ENCODE measurements around the gene NFATC4.

NFATC4 gene

DNA sequence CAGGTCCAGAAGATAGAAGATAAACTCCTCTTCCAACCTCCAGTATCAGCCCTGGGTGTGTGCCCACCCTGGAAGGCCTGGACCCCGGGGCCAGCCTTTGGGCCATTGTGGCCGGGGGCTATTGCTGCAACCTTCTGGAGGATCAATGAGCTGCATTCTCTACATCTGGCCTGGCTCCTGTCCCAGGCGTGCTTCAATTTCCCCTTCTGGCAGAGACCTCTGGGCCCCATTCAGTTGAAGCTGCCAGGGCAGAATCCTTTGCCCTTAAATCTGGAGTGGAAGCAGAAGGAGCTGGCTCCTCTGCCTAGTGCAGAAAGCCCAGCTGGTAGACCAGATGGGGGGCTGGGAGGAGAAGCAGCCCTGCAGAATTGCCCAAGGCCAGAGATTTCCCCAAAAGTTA, 40.8 kb downstream of the NFATC4 start:
- no peak for DNase-seq (ENCODE audit: low read depth in 2 of 2)

DNA sequence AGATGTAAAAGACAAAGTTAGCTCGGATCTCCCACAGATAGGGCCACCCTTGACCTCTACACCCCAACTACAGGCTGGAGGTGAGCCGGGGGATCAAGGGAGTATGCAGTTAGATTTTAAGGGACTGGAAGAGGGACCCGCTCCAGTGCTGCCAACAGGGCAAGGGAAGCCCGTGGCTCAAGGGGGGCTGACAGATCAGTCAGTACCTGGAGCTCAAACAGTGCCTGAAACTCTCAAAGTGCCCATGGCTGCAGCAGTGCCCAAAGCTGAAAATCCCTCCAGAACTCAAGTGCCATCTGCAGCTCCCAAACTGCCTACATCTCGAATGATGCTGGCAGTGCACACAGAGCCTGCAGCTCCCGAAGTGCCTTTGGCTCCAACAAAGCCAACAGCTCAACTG, 41.2 kb downstream of the NFATC4 start:
- no peak for DNase-seq (ENCODE audit: low read depth in 2 of 2)

DNA sequence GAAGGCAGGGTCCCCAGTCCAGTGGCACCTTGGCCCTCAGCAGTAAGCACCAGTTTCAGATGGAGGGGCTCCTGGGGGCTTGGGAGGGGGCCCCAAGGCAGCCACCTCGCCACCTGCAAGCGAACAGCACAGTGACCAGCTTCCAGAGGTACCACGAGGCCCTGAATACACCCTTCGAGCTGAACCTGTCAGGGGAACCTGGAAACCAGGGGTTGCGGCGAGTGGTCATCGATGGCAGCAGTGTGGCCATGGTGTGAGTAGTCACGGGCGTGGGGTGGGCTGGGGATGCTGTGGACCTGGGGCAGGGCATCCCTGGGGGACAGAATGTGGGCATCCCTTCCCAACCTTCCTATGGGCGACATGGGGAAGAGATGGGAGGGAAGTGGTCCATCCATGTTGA, 42.0 kb downstream of the NFATC4 start:
- no peak for DNase-seq (ENCODE audit: low read depth in 2 of 2)

DNA sequence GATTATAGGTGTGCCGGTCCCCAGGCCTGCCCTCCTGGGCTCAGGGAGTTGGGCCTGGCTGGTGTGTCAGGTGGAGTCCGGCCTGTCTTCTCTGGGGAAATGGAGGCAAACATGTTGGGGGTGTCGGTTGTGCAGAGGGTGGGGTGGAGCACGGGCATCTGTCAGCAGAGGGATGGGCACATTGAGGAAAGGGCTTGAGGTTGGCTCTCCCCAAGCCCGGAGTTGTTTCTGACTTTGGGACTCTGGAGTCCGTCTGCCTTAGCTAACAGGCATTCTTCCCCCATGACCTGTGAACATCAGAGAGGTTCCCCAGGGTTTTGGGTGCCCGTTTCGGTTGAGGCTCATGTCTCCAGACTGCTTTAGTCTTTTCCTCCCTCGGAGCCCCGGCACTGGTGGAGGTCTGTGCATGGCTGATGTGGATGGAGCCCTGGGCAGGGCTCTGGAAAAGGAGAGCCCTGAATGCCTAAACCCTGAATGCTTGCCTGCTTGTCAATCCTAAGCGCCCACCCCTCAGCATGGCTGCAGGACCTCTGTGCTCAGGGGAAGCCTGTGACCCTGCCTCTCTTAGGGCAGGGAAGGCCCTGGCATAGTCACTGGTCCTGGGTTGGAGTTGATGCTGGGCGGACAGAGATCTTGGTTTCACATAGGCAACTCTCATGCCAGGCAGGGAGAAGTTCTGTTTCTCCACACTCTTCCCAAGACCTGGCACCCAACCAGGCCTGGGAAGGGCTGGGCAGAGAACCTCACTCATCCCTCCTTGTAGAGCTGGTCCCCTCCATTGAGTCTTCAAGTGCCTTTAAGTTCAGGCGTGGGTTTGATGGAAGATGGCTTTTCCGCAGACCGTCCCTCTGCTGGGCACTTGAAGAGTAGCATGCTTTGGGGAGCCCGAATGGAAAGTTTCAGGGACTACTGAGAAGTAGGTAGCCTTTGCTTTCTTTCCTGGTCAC, 43.7 kb downstream of the NFATC4 start:
- no peak for DNase-seq (ENCODE audit: low read depth in 2 of 2)

DNA sequence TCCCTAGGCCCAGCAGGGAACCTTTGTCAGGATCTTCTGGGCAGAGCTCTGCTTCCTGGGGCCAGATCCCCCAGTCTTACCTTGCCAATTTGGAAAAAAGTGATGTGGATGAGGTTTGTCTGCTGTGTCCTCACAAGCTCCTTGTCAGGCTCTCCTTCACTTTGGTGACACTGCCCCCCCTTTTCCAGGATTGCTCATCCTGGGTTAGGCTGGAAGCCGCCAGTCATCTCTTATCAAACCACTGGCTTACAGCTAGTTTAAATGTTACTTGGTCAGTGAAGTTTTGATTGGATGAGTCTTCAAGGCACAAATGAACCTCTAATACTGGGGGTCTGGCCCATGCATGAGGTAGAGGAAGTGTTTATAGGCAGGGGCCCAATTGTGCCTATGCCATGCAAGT, 46.1 kb downstream of the NFATC4 start:
- DNase-seq (ENCODE audit: low read depth in 2 of 2) = no peak

DNA sequence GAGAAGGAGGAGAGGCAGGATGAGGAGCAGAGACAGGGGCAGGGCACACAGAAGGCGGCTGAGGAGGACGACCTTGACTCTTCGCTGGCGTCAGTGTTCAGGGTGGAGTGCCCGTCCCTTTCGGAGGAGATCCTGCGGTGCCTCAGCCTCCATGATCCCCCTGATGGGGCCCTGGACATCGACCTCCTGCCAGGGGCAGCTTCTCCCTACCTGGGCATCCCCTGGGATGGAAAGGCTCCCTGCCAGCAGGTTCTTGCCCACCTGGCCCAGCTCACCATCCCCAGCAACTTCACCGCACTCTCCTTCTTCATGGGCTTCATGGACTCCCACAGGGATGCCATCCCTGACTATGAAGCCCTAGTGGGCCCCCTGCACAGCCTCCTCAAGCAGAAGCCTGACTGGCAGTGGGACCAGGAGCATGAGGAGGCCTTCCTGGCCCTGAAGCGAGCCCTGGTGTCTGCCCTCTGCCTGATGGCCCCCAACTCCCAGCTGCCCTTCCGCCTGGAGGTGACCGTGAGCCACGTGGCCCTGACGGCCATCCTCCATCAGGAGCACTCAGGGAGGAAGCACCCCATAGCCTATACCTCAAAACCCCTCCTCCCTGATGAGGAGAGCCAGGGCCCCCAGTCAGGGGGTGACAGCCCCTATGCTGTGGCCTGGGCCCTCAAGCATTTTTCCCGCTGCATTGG, 46.9 kb downstream of the NFATC4 start:
- DNase-seq (ENCODE audit: low read depth in 2 of 2) = no peak

DNA sequence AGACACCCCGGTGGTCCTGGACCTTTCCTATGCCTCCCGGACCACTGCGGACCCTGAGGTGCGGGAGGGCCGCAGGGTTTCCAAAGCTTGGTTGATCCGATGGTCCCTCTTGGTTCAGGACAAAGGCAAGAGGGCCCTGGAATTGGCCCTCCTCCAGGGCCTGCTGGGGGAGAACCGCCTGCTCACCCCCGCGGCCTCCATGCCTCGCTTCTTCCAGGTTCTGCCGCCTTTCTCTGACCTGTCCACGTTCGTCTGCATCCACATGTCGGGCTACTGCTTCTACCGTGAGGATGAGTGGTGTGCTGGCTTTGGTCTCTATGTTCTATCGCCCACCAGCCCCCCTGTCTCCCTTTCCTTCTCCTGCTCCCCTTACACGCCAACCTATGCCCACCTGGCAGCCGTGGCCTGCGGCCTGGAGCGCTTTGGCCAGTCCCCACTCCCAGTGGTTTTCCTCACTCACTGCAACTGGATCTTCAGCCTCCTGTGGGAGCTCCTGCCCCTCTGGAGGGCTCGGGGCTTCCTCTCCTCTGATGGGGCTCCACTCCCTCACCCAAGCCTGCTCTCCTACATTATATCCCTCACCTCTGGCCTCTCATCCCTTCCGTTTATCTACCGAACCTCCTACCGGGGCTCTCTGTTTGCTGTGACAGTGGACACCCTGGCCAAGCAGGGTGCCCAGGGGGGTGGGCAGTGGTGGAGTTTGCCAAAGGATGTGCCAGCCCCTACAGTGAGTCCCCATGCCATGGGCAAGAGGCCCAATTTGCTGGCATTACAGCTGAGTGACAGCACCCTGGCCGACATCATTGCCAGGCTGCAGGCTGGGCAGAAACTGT, 47.7 kb downstream of the NFATC4 start:
- no peak for DNase-seq (ENCODE audit: low read depth in 2 of 2)

DNA sequence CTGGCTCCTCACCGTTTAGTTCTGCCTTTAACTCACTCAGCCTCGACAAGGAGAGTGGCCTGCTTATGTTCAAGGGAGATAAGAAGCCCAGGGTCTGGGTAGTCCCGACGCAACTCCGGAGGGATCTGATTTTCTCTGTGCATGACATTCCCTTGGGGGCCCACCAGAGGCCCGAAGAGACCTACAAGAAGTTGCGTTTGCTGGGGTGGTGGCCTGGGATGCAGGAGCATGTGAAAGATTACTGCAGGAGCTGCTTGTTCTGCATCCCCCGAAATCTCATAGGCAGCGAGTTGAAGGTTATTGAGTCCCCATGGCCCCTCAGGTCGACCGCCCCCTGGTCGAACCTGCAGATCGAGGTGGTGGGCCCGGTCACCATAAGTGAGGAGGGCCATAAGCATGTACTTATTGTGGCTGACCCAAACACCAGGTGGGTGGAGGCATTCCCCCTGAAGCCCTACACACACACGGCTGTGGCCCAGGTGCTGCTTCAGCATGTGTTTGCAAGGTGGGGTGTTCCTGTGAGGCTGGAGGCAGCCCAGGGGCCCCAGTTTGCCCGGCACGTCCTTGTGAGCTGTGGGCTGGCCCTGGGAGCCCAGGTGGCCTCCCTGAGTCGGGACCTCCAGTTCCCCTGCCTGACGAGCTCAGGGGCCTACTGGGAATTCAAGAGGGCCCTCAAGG, 48.4 kb downstream of the NFATC4 start:
- DNase-seq (ENCODE audit: low read depth in 2 of 2) = no peak

DNA sequence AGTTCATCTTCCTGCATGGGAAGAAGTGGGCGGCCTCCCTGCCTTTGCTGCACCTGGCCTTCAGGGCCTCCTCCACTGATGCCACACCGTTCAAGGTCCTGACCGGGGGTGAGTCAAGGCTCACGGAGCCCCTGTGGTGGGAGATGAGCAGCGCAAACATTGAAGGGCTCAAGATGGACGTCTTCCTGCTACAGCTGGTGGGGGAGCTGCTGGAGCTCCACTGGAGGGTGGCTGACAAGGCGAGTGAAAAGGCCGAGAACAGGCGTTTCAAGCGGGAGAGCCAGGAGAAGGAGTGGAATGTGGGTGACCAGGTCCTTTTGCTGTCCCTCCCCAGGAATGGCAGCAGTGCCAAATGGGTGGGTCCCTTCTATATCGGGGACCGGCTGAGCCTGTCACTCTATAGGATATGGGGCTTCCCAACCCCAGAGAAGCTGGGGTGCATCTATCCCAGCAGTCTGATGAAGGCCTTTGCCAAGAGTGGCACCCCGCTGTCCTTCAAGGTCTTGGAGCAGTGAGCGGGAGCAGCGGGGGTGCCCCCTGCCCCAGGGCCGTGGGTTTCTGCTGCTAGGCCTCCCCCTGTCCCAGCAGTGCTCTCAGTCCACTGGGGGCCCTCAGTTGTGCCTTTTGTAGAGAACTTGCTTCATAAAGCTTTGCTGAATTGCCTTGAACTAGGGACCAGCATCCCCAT, 49.1 kb downstream of the NFATC4 start:
- no peak for DNase-seq (ENCODE audit: low read depth in 2 of 2)

DNA sequence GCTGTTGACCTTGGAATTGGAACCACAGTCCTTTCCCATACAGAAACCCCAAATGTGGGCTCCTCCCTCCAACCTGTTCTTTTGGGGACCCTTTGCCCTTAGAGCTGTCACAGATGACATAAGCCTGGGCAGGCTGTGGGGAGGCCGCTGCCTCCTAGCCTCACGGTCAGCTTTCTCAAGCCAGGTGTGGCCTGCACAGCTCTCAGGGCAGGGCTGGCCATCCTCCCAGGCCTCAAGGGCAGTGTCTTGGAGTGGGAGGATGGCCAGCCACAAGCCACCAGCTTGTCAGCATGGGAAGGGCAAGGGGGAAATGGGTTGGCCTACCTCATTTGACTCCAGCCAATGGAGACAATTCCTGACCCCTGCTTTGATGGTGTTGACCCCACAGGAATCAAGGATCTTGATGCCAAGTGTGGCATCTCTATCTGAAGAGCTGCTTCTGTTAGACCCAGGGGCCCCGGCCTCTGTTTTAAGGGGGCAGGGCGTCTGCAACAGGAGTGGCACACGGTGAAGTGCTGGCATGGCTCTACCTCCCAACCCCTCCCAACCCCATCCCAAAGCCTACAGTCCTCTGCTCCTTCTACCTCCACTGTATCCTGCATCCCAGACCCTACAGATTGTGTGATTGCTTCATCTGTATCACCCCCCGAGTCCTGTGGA, 50.0 kb downstream of the NFATC4 start:
- DNase-seq (ENCODE audit: low read depth in 2 of 2) = no peak

DNA sequence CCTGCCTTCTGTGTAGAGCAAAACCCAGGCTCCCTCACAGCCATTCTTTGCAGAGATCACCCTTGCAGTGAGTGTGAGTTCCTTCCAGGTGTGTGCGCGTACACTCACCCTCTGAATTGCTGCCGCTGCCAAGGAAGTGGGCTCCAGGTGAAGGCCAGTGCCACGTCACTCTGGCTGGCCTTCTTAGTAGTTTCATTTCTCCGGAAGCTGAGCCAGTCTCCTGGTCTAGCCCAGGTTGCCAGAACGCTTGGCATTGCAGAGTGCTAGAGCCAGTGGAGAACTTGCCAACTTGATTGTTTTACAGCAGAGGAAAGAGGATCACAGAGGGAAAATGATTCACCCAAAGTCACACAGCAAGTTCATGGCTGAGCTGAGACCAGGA, 50.5 kb downstream of the NFATC4 start:
- no peak for DNase-seq (ENCODE audit: low read depth in 2 of 2)

DNA sequence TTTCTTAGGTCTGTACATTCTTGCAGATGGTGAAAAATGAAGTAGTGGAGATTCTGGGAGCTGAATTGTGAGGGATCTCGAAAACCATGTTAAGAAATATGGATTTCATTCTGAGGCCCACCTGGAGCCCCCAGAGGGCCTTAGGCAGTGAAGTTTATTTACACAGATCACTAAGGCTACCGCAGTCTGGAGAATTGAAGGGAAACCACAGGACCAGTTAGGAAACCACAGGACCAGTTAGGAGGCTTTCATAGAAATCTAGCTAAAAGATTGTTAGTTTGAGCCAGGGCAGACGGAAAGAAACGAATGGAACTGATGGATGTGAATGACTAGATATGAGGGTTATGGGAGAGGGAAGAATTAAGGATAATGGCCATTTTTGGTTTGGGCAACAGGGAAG, 54.3 kb downstream of the NFATC4 start:
- DNase-seq (ENCODE audit: low read depth in 2 of 2) = no peak

DNA sequence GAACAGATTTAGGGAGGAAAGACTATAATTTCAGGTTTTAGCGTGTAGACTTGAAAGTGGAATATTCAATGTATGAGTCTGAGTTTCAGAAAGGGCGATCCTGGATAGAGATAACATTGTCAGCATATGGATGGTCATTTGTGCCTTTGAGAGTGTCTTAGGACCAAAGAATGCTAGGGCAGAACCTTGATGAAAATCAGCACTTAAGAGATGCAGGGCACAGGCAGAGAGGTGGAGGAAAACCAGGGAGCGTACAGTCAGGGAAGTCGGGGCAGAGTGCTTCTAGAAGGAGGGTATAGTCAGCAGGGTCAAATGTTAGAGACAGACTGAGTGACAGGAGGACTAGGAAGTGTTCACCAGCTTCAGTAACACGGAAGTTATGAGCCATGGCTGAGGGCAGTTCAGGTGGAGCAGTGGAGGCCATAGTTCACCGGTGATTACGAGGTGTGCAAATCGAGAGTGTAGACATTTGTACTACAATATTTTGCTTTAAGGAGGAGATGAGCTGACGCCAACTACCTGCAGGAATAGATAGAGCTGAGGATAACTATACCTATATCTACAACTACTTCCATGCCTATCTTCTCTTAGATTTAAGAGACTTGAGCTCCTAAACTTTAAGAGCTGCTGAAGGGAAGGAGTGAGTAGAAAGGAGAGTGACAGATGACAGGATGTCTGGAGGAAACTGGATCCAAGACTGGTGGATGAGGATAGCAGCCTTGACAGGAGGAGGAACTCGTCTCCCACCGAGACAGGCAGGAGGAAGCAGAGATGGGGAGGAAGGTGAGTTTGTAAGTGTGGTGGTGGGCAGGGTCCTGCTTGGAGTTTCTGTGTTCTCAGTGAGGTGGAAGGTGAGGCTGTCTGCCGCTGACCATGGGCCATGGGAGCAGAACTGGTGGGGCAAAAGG, 55.0 kb downstream of the NFATC4 start:
- no peak for DNase-seq (ENCODE audit: low read depth in 2 of 2)

DNA sequence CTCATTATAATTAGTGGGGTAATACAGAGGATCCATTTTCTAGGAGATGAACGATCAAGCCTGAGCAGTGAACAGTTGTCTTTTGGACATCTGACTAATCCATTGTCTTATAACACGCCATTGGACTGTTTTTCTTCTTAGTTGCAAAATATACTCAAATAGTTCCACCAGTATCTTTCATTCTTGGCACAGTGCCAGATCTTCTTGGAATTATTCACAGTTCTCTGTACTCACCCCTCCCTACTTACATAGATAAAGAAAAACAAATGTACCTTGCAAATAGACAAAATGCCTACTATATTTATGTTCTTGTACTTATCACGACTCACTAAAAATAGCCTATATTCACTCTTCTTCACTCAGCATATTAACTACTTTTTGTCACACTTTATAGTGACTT, 57.7 kb downstream of the NFATC4 start:
- DNase-seq (ENCODE audit: low read depth in 2 of 2) = no peak

DNA sequence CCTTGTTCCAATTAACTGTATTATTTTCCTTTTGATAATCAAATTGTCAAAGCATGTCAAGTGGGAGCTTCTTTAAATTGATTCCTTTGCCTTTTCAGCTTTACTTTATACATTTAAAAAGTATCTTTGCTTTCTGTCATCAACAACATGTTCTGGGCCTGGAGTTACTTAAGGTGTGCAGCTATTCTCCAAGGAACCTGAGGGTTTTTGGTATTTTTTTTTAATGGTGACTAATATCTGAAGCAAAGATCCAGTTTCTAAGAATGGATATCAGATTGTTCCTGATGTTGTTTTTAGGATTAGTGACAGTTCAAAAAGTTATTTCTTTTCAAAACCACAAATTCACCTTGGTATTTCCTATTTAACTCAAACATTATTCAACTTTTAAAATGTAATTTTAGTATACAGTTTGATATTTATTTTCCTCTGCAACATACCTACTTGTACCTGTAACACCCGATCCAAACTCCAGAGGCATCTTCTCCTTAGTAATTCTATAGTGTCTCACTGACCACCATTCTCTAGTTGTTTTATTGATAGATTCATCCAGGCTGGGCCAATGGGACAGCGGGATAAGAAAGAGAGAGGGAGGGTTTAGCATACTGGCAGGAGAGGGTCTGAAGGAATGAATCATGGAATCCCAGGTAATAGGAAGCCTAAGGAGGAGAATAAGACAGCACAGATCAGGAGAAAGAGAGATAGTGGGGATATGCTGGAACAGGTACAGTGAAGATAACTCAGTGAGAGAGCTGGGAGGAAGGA, 58.3 kb downstream of the NFATC4 start:
- no peak for DNase-seq (ENCODE audit: low read depth in 2 of 2)

DNA sequence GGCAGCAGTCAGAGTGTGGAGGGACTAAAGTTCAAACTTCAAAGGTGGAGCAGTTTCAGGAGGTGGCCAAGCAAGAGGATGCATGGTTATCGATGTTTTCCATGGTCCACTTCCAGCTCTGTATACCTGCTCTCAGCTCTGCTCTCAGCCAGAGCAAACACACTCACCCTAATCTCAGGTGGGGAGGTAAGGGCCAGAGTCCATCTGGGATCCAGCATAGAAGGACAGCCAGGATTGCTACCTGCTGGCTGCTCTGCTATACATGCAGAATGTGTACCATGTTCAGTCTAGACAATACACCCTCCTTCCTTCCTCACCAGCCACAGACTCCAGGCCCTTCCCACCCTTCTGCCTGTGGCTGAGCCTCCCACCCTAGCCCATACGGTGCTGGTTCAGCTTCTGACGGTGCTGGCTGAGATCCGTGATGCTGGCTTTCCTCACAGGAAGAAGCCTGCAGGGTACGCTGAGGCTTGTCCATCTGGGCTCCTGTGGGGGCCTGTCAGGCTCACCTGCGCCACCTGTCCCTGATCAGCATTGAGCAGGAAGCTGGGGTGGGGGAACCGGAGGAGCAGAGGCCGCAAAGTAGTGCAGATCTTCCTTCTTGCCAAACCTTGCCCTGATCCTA, 59.0 kb downstream of the NFATC4 start:
- no peak for DNase-seq (ENCODE audit: low read depth in 2 of 2)

DNA sequence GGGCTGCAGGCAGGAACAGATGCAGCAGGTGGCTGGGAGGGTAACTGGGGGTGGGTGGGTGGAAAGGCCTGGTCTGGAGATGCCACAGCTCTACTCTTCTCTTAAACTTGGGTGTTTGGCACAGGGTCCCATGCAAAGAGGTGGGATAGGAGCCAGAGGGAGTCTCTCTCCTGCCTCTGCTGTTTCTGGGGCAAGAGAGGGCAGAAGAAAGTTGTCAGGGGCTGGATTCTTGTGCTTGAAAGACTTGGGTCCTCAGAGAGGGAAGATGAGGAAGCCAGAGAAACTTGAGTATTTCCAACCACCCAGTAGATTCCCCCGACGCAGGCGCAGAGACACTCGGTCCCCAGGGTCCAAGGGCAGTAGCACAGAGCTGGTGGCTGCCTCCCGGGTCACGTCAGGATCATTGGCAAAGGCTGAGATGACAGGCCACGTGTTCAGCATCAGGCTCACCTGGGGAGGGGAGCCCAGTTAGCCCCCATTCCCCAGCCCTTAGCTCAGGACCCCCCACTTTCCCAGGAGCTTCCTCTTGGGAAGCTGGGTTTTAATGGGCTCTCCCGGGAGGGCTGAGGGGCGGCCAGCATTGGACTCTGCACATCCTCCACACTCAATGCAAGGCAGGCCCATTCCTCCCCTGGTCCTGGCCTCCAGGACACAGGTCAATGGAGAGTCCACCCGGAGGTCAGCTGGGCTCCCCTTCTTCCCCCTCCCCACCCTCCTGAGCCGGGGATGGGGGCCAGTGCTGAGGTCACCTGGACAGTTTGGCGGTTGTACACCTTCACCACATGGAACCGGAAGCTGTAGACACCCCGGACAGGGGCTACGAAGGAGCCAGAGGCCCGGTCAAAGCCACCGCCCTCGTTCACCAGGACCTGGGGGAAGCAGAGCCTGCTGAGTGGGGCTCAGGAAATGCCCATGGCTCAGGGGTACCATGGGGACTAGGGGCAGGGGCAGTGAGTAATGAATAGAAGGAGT, 59.8 kb downstream of the NFATC4 start:
- no peak for DNase-seq (ENCODE audit: low read depth in 2 of 2)

Measured in stimulated activated CD4-positive, alpha-beta T cell treated with anti-CD3 and anti-CD28 coated beads, Interleukin-1b, Interleukin-23, amount 100 ng/mL, for 4 hours (primary cell).